NCI-H345 treated with DMSO at 0.1 percent for 48 hours (cell line): ENCODE data around the gene EHD2.
"Not testable (repeated sequence)": the region's sequence is repeated elsewhere in the genome, so short reads cannot be mapped to it uniquely, and the experiment has no call there.

ENCODE experiments used
- DNase-seq: peaks from one replicate; lab custom pipeline; 2025; ENCODE audit not compliant: unreplicated experiment; lab: John Stamatoyannopoulos, UW

EHD2 gene

GRCh38 chr19:47711652-47712242 is 1.5 kb upstream of the EHD2 start:
- DNase-seq = no peak

GRCh38 chr19:47714339-47714738 is 1.1 kb downstream of the EHD2 start:
- no peak for DNase-seq

GRCh38 chr19:47714855-47715254 is 1.6 kb downstream of the EHD2 start:
- not testable (repeated sequence) for DNase-seq

- DNase-seq = no peak
These were observed 3.2 kb downstream of the EHD2 start for GRCh38 chr19:47716270-47716937.

GRCh38 chr19:47718415-47719046 is 5.3 kb downstream of the EHD2 start:
- DNase-seq = not testable (repeated sequence)

GRCh38 chr19:47719047-47719859 is 6.0 kb downstream of the EHD2 start:
- DNase-seq = no peak

- DNase-seq = no peak
These were observed 7.6 kb downstream of the EHD2 start for GRCh38 chr19:47720669-47721422.

GRCh38 chr19:47723581-47723940 is 10.3 kb downstream of the EHD2 start:
- DNase-seq = no peak

- DNase-seq = no peak
These were observed 12.7 kb downstream of the EHD2 start for GRCh38 chr19:47725759-47726401.

GRCh38 chr19:47726467-47726866 is 13.2 kb downstream of the EHD2 start:
- DNase-seq = no peak

- not testable (repeated sequence) for DNase-seq
These were observed 15.1 kb downstream of the EHD2 start for GRCh38 chr19:47728295-47728694.

- no peak for DNase-seq
These were observed 16.2 kb downstream of the EHD2 start for GRCh38 chr19:47729468-47729798.

GRCh38 chr19:47729799-47730520 is 16.7 kb downstream of the EHD2 start:
- no peak for DNase-seq

- no peak for DNase-seq
These were observed 17.3 kb downstream of the EHD2 start for GRCh38 chr19:47730521-47730889.

GRCh38 chr19:47730910-47731309 is 17.7 kb downstream of the EHD2 start:
- no peak for DNase-seq

- no peak for DNase-seq
These were observed 21.9 kb downstream of the EHD2 start for GRCh38 chr19:47735131-47735530.

GRCh38 chr19:47740866-47741519 is 27.8 kb downstream of the EHD2 start:
- no peak for DNase-seq

- no peak for DNase-seq
These were observed 28.4 kb downstream of the EHD2 start for GRCh38 chr19:47741544-47742140.

- no peak for DNase-seq
These were observed 29.4 kb downstream of the EHD2 start for GRCh38 chr19:47742634-47743033.
